ENCODE data around the gene RAB8B. TPM values are rescaled to one million over a fixed set of nuclear protein-coding genes. Genes with fewer than 3 reads are reported as not detected.

RAB8B gene
- total RNA-seq, result 31.6 and 37.2 TPM in 2 replicates
- long read RNA-seq, full-length matches to known transcripts, result 29 of 47 reads
- long read RNA-seq, partial matches to known transcripts, result 2 of 47 reads
- long read RNA-seq, other reads (novel, unspliced or antisense), result 16 of 47 reads

GRCh38 chr15:63188926-63189871 is at the start of gene RAB8B:
Gene RAB8B (plus strand): TSS chr15:63189606. CDS start chr15:63189625, 19 bp downstream.
- no peaks in the 10 kb centered on the region for H3K9me3 Mint-ChIP-seq (ENCODE audit: low read depth)

GRCh38 chr15:63140936-63141335 is 48.5 kb upstream of the RAB8B start:
- no peaks in the 10 kb centered on the region for H3K27me3 Mint-ChIP-seq
- no peak overlapping the region for H3K4me3 Mint-ChIP-seq (ENCODE audit: low read depth)

More at GRCh38 chr15:63188926-63189871, at the start of gene RAB8B:
- Mint-ChIP-seq H3K27ac (peak within 1 kb of the TSS; percentile 94), H3K27me3 (peaks cover 13% of the 10 kb centered on the region), H3K4me3 (ENCODE audit: low read depth) (peak within 1 kb of the TSS; percentile 95), H3K36me3 (ENCODE audit: insufficient read depth) (no peaks in the 10 kb centered on the region), H3K4me1 (ENCODE audit: low read depth) (peaks cover 11% of the 10 kb centered on the region)
- peak; percentile 99 for DNase-seq (ENCODE audit: low spot score, unreplicated experiment)
- no peak for TF ChIP-seq CTCF (IDR thresholded peaks at IDR 0.05; ENCODE audit: unreplicated experiment)

GRCh38 chr15:63145426-63145825 is 44.0 kb upstream of the RAB8B start:
- no peak for TF ChIP-seq CTCF (IDR thresholded peaks at IDR 0.05; ENCODE audit: unreplicated experiment)
- Mint-ChIP-seq H3K4me1 (ENCODE audit: low read depth) (no peaks in the 10 kb centered on the region), H3K9me3 (ENCODE audit: low read depth) (no peaks in the 10 kb centered on the region), H3K27me3 (no peaks in the 10 kb centered on the region), H3K4me3 (ENCODE audit: low read depth) (no peak overlapping the region), H3K36me3 (ENCODE audit: insufficient read depth) (peaks cover 18% of the 10 kb centered on the region), H3K27ac (no peak overlapping the region)
- no peak for DNase-seq (ENCODE audit: low spot score, unreplicated experiment)

More at GRCh38 chr15:63140936-63141335, 48.5 kb upstream of the RAB8B start:
- no peaks in the 10 kb centered on the region for H3K4me1 Mint-ChIP-seq (ENCODE audit: low read depth)
- H3K9me3 Mint-ChIP-seq (ENCODE audit: low read depth), result no peaks in the 10 kb centered on the region
- peaks cover 10% of the 10 kb centered on the region for H3K36me3 Mint-ChIP-seq (ENCODE audit: insufficient read depth)
- no peak overlapping the region for H3K27ac Mint-ChIP-seq
- no peak for TF ChIP-seq CTCF (IDR thresholded peaks at IDR 0.05; ENCODE audit: unreplicated experiment)
- DNase-seq (ENCODE audit: low spot score, unreplicated experiment), result no peak

GRCh38 chr15:63146684-63147083 is 42.7 kb upstream of the RAB8B start:
- H3K9me3 Mint-ChIP-seq (ENCODE audit: low read depth), result no peaks in the 10 kb centered on the region
- no peak for TF ChIP-seq CTCF (IDR thresholded peaks at IDR 0.05; ENCODE audit: unreplicated experiment)
- no peaks in the 10 kb centered on the region for H3K4me1 Mint-ChIP-seq (ENCODE audit: low read depth)
- H3K27ac Mint-ChIP-seq, result peak overlapping the region; percentile 20
- H3K4me3 Mint-ChIP-seq (ENCODE audit: low read depth), result no peak overlapping the region
- no peaks in the 10 kb centered on the region for H3K27me3 Mint-ChIP-seq
- H3K36me3 Mint-ChIP-seq (ENCODE audit: insufficient read depth), result peaks cover 21% of the 10 kb centered on the region
- DNase-seq (ENCODE audit: low spot score, unreplicated experiment), result no peak

GRCh38 chr15:63151665-63152064 is 37.7 kb upstream of the RAB8B start:
- no peak for DNase-seq (ENCODE audit: low spot score, unreplicated experiment)
- Mint-ChIP-seq H3K27ac (no peak overlapping the region), H3K27me3 (no peaks in the 10 kb centered on the region), H3K36me3 (ENCODE audit: insufficient read depth) (peaks cover 21% of the 10 kb centered on the region), H3K9me3 (ENCODE audit: low read depth) (no peaks in the 10 kb centered on the region), H3K4me3 (ENCODE audit: low read depth) (no peak overlapping the region), H3K4me1 (ENCODE audit: low read depth) (peaks cover 9% of the 10 kb centered on the region)
- no peak for TF ChIP-seq CTCF (IDR thresholded peaks at IDR 0.05; ENCODE audit: unreplicated experiment)
